GM12878 (cell line): ENCODE data around the gene DISP3. TPM values are rescaled to one million over a fixed set of nuclear protein-coding genes. Genes with fewer than 3 reads are reported as not detected.

Experiments used
- ATAC-seq: fragments of 200-7000 bp; cut with Tn5 transposase; 3 replicates; pipeline ENCODE4 v1.9.1; 2020; ENCODE audit warnings: mild to moderate bottlenecking, moderate library complexity
- BruUV-seq: library from RNA; stranded (reverse); fragments of 400-500 nt; replicated peaks from 2 replicates; lab custom pipeline; 2021; lab: Mats Ljungman, UMichigan
- CTCF ChIA-PET: fragments of 300-600 bp; sonication (Branson Sonifier 250); formaldehyde crosslinking; extraction: SDS; loops from one replicate; lab custom pipeline; 2021; ENCODE audit warnings: inconsistent platforms; lab: Yijun Ruan, JAX
- POLR2A ChIA-PET: fragments of 350-600 bp; formaldehyde crosslinking; extraction: SDS; loops from one replicate; lab custom pipeline; 2021; ENCODE audit warnings: inconsistent platforms; lab: Charles Lee
- RAD21 ChIA-PET: fragments of 300-600 bp; sonication (Branson Sonifier 250); formaldehyde crosslinking; loops from one replicate; lab custom pipeline; 2023; ENCODE audit warnings: antibody characterized with exemption; ENCODE audit not compliant: unreplicated experiment; lab: Charles Lee
- SMC1A ChIA-PET: fragments of 300-600 bp; sonication (Branson Sonifier 250); formaldehyde crosslinking; loops from one replicate; lab custom pipeline; 2023; ENCODE audit not compliant: unreplicated experiment, uncharacterized antibody; lab: Charles Lee
- DNase-seq: peaks from one replicate; pipeline ENCODE4 v3.0.0-alpha.2; 2011; ENCODE audit warnings: low read depth, low spot score
- FAIRE-seq: peaks from 3 replicates; lab custom pipeline; 2011; peaks lifted over from hg19 to GRCh38; lab: Jason Lieb, UNC
- H2AFZ ChIP-seq: 2 replicates; pipeline ENCODE4 v1.6.0; 2011; ENCODE audit warnings: low read depth, low read length, control low read depth; ENCODE audit not compliant: control insufficient read depth
- H3K27ac ChIP-seq: 2 replicates; pipeline ENCODE4 v1.5.1; 2011; ENCODE audit warnings: control low read depth; ENCODE audit not compliant: control insufficient read depth, insufficient read depth
- H3K27me3 ChIP-seq, 2 experiments: replicated peaks in 1 of 2; 2 replicates each; pipeline versions ENCODE4 v1.6.0 to v1.6.1; 2011; ENCODE audit warnings: low read length in 1 of 2; ENCODE audit not compliant: control insufficient read depth in 2 of 2, insufficient read depth in 2 of 2
- H3K36me3 ChIP-seq, 2 experiments: 2 replicates each; pipeline ENCODE4 v1.5.1; 2011; ENCODE audit warnings: low read length in 1 of 2; ENCODE audit not compliant: control insufficient read depth in 2 of 2, insufficient read depth in 2 of 2
- H3K4me1 ChIP-seq: 2 replicates; pipeline ENCODE4 v1.6.1; 2011; ENCODE audit warnings: mild to moderate bottlenecking, low read length, moderate library complexity, mixed read lengths; ENCODE audit not compliant: control insufficient read depth, insufficient read depth
- H3K4me2 ChIP-seq: 2 replicates; pipeline ENCODE4 v1.6.0; 2011; ENCODE audit warnings: control low read depth; ENCODE audit not compliant: control insufficient read depth, insufficient read depth
- H3K4me3 ChIP-seq: fragments of 200-600 bp; sonication (generic); 2 replicates; pipeline ENCODE4 v1.5.1; 2016
- H3K79me2 ChIP-seq: 2 replicates; pipeline ENCODE4 v1.6.0; 2011; ENCODE audit warnings: low read length; ENCODE audit not compliant: control insufficient read depth, insufficient read depth
- H3K9ac ChIP-seq: 2 replicates; pipeline ENCODE4 v1.8.0; 2011; ENCODE audit warnings: low read length, control low read depth, mixed read lengths; ENCODE audit not compliant: control insufficient read depth, insufficient read depth
- H3K9me3 ChIP-seq: replicated peaks from 3 replicates; pipeline ENCODE4 v1.5.1; 2011; ENCODE audit warnings: mild to moderate bottlenecking, low read length; ENCODE audit not compliant: control insufficient read depth, insufficient read depth
- H4K20me1 ChIP-seq: 2 replicates; pipeline ENCODE4 v1.6.0; 2011; ENCODE audit not compliant: control insufficient read depth, insufficient read depth
- ASH2L ChIP-seq: fragments of 300-600, 200-600 bp; sonication (generic); IDR thresholded peaks from 2 replicates; pipeline ENCODE4 v1.6.1; 2017; ENCODE audit warnings: low read depth, mild to moderate bottlenecking, borderline replicate concordance
- GABPA ChIP-seq: IDR thresholded peaks from 2 replicates; pipeline ENCODE4 v1.6.1; 2014; ENCODE audit warnings: antibody characterized with exemption, low read depth, mild to moderate bottlenecking, inconsistent platforms
- MEF2A ChIP-seq: IDR thresholded peaks from 2 replicates; pipeline ENCODE4 v1.6.1; 2011; ENCODE audit warnings: low read depth, mild to moderate bottlenecking, low read length, moderate library complexity; ENCODE audit not compliant: insufficient read depth
- POU2F2 ChIP-seq: IDR thresholded peaks from 3 replicates; pipeline ENCODE4 v1.6.1; 2011; ENCODE audit warnings: low read depth, mild to moderate bottlenecking, low read length, borderline replicate concordance
- USF1 ChIP-seq: IDR thresholded peaks from 2 replicates; pipeline ENCODE4 v1.6.1; 2011; ENCODE audit warnings: borderline replicate concordance, low read depth, mild to moderate bottlenecking, moderate library complexity, mixed read lengths, low read length; ENCODE audit not compliant: insufficient read depth; ENCODE audit errors: extremely low read length
- WRNIP1 ChIP-seq: IDR thresholded peaks from 2 replicates; pipeline ENCODE4 v1.6.1; 2011; ENCODE audit warnings: low read depth, low read length, improper control_type of control experiment, borderline replicate concordance
- WGBS: methylation state at CpG from one replicate; pipeline ENCODE4 v1.1.6; 2016; ENCODE audit warnings: low lambda C conversion rate; ENCODE audit not compliant: insufficient replicate concordance, insufficient coverage; ENCODE audit errors: missing lambda C conversion rate; 5-methylcytosine and 5-hydroxymethylcytosine counted together
- in situ Hi-C: fragments of 300-500 bp; cut with MboI; formaldehyde crosslinking; loops from 9 replicates; pipeline ENCODE4 v1.14.3; 2018; ENCODE audit warnings: mixed read lengths
- intact Hi-C: fragments of 100-400 bp; cut with micrococcal nuclease; formaldehyde crosslinking; loops from one replicate; pipeline ENCODE4 v1.14.2; 2022; ENCODE audit not compliant: unreplicated experiment
- polyA plus RNA-seq, 11 experiments: library from polyadenylated mRNA; depleted of rRNA in 4 of 11; unstranded in 6 of 11; stranded (reverse) in 5 of 11; fragments of >200 nt; fragmentation: Nextera tagmentation in 4 of 11; fragmentation: Illumina TruSeq in 1 of 11; extraction: Ambion mirVana in 4 of 11; extraction: Trizol in 1 of 11; gene quantifications; 1 replicate in 1 of 11; 2 replicates in 10 of 11; pipeline versions ENCODE4 v1.2.1 to v1.2.3, GENCODE V29; 2011 to 2016; ENCODE audit warnings: inconsistent platforms in 2 of 11, missing spikeins in 2 of 11, low read depth in 1 of 11
- total RNA-seq, 4 experiments: library from RNA; depleted of rRNA in 3 of 4; stranded (reverse); fragments of >200 nt in 3 of 4; fragmentation: Illumina TruSeq in 1 of 4; extraction: Trizol in 1 of 4; gene quantifications; 2 replicates each; pipeline versions ENCODE4 v1.2.1 to v1.2.3, GENCODE V29; 2013 to 2021
- TF ChIP-seq, protein P1 (sequence below): IDR thresholded peaks from 2 replicates; pipeline ENCODE4 v1.6.1; 2012; ENCODE audit warnings: mild to moderate bottlenecking, low read depth, low read length
- TF ChIP-seq, protein P2 (sequence below): IDR thresholded peaks from 2 replicates; pipeline ENCODE4 v1.6.1; 2011; ENCODE audit warnings: borderline replicate concordance, low read depth, mild to moderate bottlenecking, moderate library complexity, low read length; ENCODE audit not compliant: insufficient read depth, poor library complexity, severe bottlenecking
- TF ChIP-seq, protein P3 (sequence below): fragments of 450-650 bp; IDR thresholded peaks from 2 replicates; pipeline ENCODE4 v1.6.1; 2017; ENCODE audit warnings: borderline replicate concordance

DISP3 gene
- total and polyA plus RNA-seq, 10 of the 15 experiments (the other 5 are each of a cell fraction or from before 2014, with no cell fraction given) = under 0.01 to 0.18 (median 0.09) TPM; not detected in 2

GRCh38 chr1:11543796-11544195 is 64.8 kb downstream of the DISP3 start:
- SMC1A ChIA-PET = interaction anchor here (0.6 kb wide), 1 partner anchor 421 kb away, joined by 3 read pairs; no protein-coding TSS in a partner anchor
- Histone ChIP-seq H3K4me2 (no peak overlapping the region), H2AFZ (no peak overlapping the region), H3K9me3 (no peaks in the 10 kb centered on the region), H3K27me3 (peaks cover 0 to 4% of the 10 kb centered on the region in 2 experiments; a peak in 1 of 4 replicates), H4K20me1 (no peaks in the 10 kb centered on the region), H3K4me1 (no peaks in the 10 kb centered on the region), H3K36me3 (no peaks in the 10 kb centered on the region), H3K9ac (no peak overlapping the region), H3K79me2 (no peaks in the 10 kb centered on the region), H3K27ac (no peak overlapping the region), H3K4me3 (no peak overlapping the region)
- CTCF ChIA-PET = no interaction called here
- WGBS = 45% methylated on average over 2 of the region's 2 CpGs
- ATAC-seq (no peak), FAIRE-seq (no peak), DNase-seq (no peak)
- TF ChIP-seq, protein P1, sequence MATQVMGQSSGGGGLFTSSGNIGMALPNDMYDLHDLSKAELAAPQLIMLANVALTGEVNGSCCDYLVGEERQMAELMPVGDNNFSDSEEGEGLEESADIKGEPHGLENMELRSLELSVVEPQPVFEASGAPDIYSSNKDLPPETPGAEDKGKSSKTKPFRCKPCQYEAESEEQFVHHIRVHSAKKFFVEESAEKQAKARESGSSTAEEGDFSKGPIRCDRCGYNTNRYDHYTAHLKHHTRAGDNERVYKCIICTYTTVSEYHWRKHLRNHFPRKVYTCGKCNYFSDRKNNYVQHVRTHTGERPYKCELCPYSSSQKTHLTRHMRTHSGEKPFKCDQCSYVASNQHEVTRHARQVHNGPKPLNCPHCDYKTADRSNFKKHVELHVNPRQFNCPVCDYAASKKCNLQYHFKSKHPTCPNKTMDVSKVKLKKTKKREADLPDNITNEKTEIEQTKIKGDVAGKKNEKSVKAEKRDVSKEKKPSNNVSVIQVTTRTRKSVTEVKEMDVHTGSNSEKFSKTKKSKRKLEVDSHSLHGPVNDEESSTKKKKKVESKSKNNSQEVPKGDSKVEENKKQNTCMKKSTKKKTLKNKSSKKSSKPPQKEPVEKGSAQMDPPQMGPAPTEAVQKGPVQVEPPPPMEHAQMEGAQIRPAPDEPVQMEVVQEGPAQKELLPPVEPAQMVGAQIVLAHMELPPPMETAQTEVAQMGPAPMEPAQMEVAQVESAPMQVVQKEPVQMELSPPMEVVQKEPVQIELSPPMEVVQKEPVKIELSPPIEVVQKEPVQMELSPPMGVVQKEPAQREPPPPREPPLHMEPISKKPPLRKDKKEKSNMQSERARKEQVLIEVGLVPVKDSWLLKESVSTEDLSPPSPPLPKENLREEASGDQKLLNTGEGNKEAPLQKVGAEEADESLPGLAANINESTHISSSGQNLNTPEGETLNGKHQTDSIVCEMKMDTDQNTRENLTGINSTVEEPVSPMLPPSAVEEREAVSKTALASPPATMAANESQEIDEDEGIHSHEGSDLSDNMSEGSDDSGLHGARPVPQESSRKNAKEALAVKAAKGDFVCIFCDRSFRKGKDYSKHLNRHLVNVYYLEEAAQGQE = no peak
- TF ChIP-seq POU2F2 = no peak
- TF ChIP-seq ASH2L = no peak
- no peak for TF ChIP-seq WRNIP1
- no peak for TF ChIP-seq USF1
- TF ChIP-seq MEF2A = no peak
- TF ChIP-seq, protein P2, sequence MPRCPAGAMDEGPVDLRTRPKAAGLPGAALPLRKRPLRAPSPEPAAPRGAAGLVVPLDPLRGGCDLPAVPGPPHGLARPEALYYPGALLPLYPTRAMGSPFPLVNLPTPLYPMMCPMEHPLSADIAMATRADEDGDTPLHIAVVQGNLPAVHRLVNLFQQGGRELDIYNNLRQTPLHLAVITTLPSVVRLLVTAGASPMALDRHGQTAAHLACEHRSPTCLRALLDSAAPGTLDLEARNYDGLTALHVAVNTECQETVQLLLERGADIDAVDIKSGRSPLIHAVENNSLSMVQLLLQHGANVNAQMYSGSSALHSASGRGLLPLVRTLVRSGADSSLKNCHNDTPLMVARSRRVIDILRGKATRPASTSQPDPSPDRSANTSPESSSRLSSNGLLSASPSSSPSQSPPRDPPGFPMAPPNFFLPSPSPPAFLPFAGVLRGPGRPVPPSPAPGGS = no peak
- TF ChIP-seq GABPA = no peak
- TF ChIP-seq, protein P3, sequence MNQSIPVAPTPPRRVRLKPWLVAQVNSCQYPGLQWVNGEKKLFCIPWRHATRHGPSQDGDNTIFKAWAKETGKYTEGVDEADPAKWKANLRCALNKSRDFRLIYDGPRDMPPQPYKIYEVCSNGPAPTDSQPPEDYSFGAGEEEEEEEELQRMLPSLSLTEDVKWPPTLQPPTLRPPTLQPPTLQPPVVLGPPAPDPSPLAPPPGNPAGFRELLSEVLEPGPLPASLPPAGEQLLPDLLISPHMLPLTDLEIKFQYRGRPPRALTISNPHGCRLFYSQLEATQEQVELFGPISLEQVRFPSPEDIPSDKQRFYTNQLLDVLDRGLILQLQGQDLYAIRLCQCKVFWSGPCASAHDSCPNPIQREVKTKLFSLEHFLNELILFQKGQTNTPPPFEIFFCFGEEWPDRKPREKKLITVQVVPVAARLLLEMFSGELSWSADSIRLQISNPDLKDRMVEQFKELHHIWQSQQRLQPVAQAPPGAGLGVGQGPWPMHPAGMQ = no peak
- in situ Hi-C loops (no loop called here), intact Hi-C loops (no loop called here)
- POLR2A ChIA-PET = no interaction called here
- RAD21 ChIA-PET = no interaction called here
- BruUV-seq = no TSS peak
